ENCODE data around the gene FDXR. TPM values are rescaled to one million over a fixed set of nuclear protein-coding genes. Genes with fewer than 3 reads are reported as not detected.

The FDXR gene
- total RNA-seq, 2 experiments from 2014 or later: 38.2 to 39.4 TPM

GRCh38 chr17:74814453-74814852 is 58.3 kb downstream of the FDXR start:
- DNase-seq (no peak), ATAC-seq (no peak)
- peaks cover 2% of the 10 kb centered on the region for H3K36me3 Mint-ChIP-seq
- H3K4me3 Mint-ChIP-seq: no peak overlapping the region
- no peaks in the 10 kb centered on the region for H3K9me3 Mint-ChIP-seq (ENCODE audit: low read depth)
- CTCF ChIA-PET: interaction anchor here (1.4 kb wide), 1 partner anchor 24 kb away, joined by 7 read pairs; no protein-coding TSS in a partner anchor
- H3K27ac Mint-ChIP-seq: no peak overlapping the region
- H3K4me1 Mint-ChIP-seq: peaks cover 12% of the 10 kb centered on the region
- H3K27me3 Mint-ChIP-seq: no peaks in the 10 kb centered on the region

Other genes with a start within 250 kb of the FDXR start
- gene CD300E, start 249.3 kb downstream of the FDXR start, total RNA-seq: not detected
- gene CD300LF, start 160.1 kb downstream of the FDXR start, total RNA-seq: not detected
- 10 to 100 TPM; 36.7 to 51.7 TPM for gene RAB37, start 135.7 kb downstream of the FDXR start, total RNA-seq
- 100 to 1,000 TPM; 284 to 377 TPM for gene NHERF1, start 124.4 kb downstream of the FDXR start, total RNA-seq
- 10 to 100 TPM; 34.1 to 34.5 TPM for gene NAT9, start 96.6 kb downstream of the FDXR start, total RNA-seq
- under 1 TPM; 0.07 to 0.09 TPM for gene GRIN2C, start 13.1 kb downstream of the FDXR start, total RNA-seq
- gene FADS6, start 20.6 kb upstream of the FDXR start, total RNA-seq: not detected
- not detected for gene USH1G, start 50.3 kb upstream of the FDXR start, total RNA-seq
- not detected for gene OTOP2, start 51.3 kb upstream of the FDXR start, total RNA-seq
- not detected for gene OTOP3, start 62.9 kb upstream of the FDXR start, total RNA-seq
- gene HID1, start 99.8 kb upstream of the FDXR start, total RNA-seq: not detected
- under 1 TPM; 0.32 to 0.47 TPM for gene CDR2L, start 114.6 kb upstream of the FDXR start, total RNA-seq
- 10 to 100 TPM; 45.9 to 53.1 TPM for gene MRPL58, start 139.7 kb upstream of the FDXR start, total RNA-seq
- 100 to 1,000 TPM; 188 to 210 TPM for gene ATP5PD, start 174.0 kb upstream of the FDXR start, total RNA-seq
- 10 to 100 TPM; 16.8 to 19.1 TPM for gene KCTD2, start 174.2 kb upstream of the FDXR start, total RNA-seq
- gene SLC16A5, start 215.0 kb upstream of the FDXR start, total RNA-seq: 1 to 10 TPM; 2.3 to 3.2 TPM
- 10 to 100 TPM; 13.5 to 14.5 TPM for gene ARMC7, start 237.0 kb upstream of the FDXR start, total RNA-seq